Smooth muscle cell (in vitro differentiated cells): ENCODE data around the gene CDCA3. TPM values are rescaled to one million over a fixed set of nuclear protein-coding genes. Genes with fewer than 3 reads are reported as not detected.

ENCODE experiments used
- DNase-seq: peaks from one replicate; lab custom pipeline; 2025; ENCODE audit not compliant: unreplicated experiment; lab: John Stamatoyannopoulos, UW
- H2AFZ ChIP-seq: fragments of 200-600 bp; sonication (generic); 2 replicates; pipeline ENCODE4 v1.6.0; 2016; ENCODE audit warnings: antibody characterized with exemption, low read depth, mild to moderate bottlenecking
- H3F3A ChIP-seq: fragments of 200-600 bp; sonication (generic); 2 replicates; pipeline ENCODE4 v1.6.0; 2017; ENCODE audit warnings: antibody characterized with exemption, low read depth
- H3K27ac ChIP-seq: fragments of 200-600 bp; sonication (generic); 2 replicates; pipeline ENCODE4 v1.5.1; 2016; ENCODE audit warnings: low read depth, mild to moderate bottlenecking
- H3K27me3 ChIP-seq: fragments of 200-600 bp; sonication (generic); 2 replicates; pipeline ENCODE4 v1.6.1; 2016; ENCODE audit warnings: low read depth, mild to moderate bottlenecking
- H3K36me3 ChIP-seq: fragments of 200-600 bp; sonication (generic); 2 replicates; pipeline ENCODE4 v1.5.1; 2016; ENCODE audit warnings: low read depth
- H3K4me1 ChIP-seq: fragments of 200-600 bp; sonication (generic); 2 replicates; pipeline ENCODE4 v1.5.1; 2016; ENCODE audit warnings: low read depth
- H3K4me2 ChIP-seq: fragments of 200-600 bp; sonication (generic); 2 replicates; pipeline ENCODE4 v1.6.0; 2016; ENCODE audit warnings: mild to moderate bottlenecking
- H3K4me3 ChIP-seq: fragments of 200-600 bp; sonication (generic); 2 replicates; pipeline ENCODE4 v1.5.1; 2016; ENCODE audit warnings: mild to moderate bottlenecking
- H3K79me2 ChIP-seq: fragments of 200-600 bp; sonication (generic); 2 replicates; pipeline ENCODE4 v1.6.0; 2016; ENCODE audit warnings: low read depth, mild to moderate bottlenecking
- H3K9ac ChIP-seq: fragments of 200-600 bp; sonication (generic); 2 replicates; pipeline ENCODE4 v1.6.0; 2016; ENCODE audit warnings: low read depth
- H3K9me3 ChIP-seq: fragments of 200-600 bp; sonication (generic); replicated peaks from 2 replicates; pipeline ENCODE4 v1.5.1; 2016; ENCODE audit warnings: low read depth
- H4K20me1 ChIP-seq: fragments of 200-600 bp; sonication (generic); 2 replicates; pipeline ENCODE4 v1.6.0; 2016; ENCODE audit warnings: low read depth
- CTCF ChIP-seq: fragments of 200-600 bp; sonication (generic); IDR thresholded peaks from 2 replicates; pipeline ENCODE4 v1.5.1; 2017; ENCODE audit warnings: borderline replicate concordance, mild to moderate bottlenecking, antibody characterized with exemption; ENCODE audit not compliant: insufficient read depth, poor library complexity, severe bottlenecking
- WGBS: methylation state at CpG from one replicate; pipeline ENCODE4 v1.1.7; 2016; ENCODE audit warnings: low lambda C conversion rate; 5-methylcytosine and 5-hydroxymethylcytosine counted together
- polyA plus RNA-seq: library from polyadenylated mRNA; unstranded; fragments of >200 nt; fragmentation: Nextera tagmentation; extraction: Ambion mirVana; gene quantifications from 2 replicates; pipeline ENCODE4 v1.2.1, GENCODE V29; 2016
- total RNA-seq: library from RNA; depleted of rRNA; stranded (reverse); fragments of >200 nt; gene quantifications from 2 replicates; pipeline ENCODE4 v1.2.3, GENCODE V29; 2014

The CDCA3 gene
- total and polyA plus RNA-seq, 2 experiments from 2014 or later = 5.3 to 10.6 TPM

GRCh38 chr12:6824901-6825381, 26.1 kb downstream of the CDCA3 start:
- H3K9me3 ChIP-seq = no peaks in the 10 kb centered on the region
- H3F3A ChIP-seq = no peaks in the 10 kb centered on the region
- H3K79me2 ChIP-seq = peaks cover 10% of the 10 kb centered on the region
- WGBS = 31% methylated on average over 12 of the region's 12 CpGs
- H4K20me1 ChIP-seq = peaks cover 6% of the 10 kb centered on the region
- H3K27me3 ChIP-seq = peaks cover 5% of the 10 kb centered on the region
- peaks cover 30% of the 10 kb centered on the region for H3K4me1 ChIP-seq
- H2AFZ ChIP-seq = no peak overlapping the region
- no peak for DNase-seq
- TF ChIP-seq CTCF = no peak
- H3K27ac ChIP-seq = no peak overlapping the region
- H3K36me3 ChIP-seq = no peaks in the 10 kb centered on the region
- H3K4me2 ChIP-seq = peak overlapping the region; percentile 88
- peak overlapping the region; percentile 31 for H3K4me3 ChIP-seq
- H3K9ac ChIP-seq = no peak overlapping the region

GRCh38 chr12:6824085-6824775, 26.9 kb downstream of the CDCA3 start:
- H3F3A ChIP-seq = no peaks in the 10 kb centered on the region

GRCh38 chr12:6823182-6824084, 27.7 kb downstream of the CDCA3 start:
- no peak for DNase-seq
- H3F3A ChIP-seq = no peaks in the 10 kb centered on the region
- H2AFZ ChIP-seq = no peak overlapping the region
- peaks cover 34% of the 10 kb centered on the region for H3K4me1 ChIP-seq
- WGBS = 76% methylated on average over 12 of the region's 12 CpGs
- peaks cover 6% of the 10 kb centered on the region for H4K20me1 ChIP-seq
- peaks cover 5% of the 10 kb centered on the region for H3K79me2 ChIP-seq
- no peak overlapping the region for H3K27ac ChIP-seq
- H3K36me3 ChIP-seq = no peaks in the 10 kb centered on the region
- H3K27me3 ChIP-seq = peaks cover 5% of the 10 kb centered on the region
- H3K4me2 ChIP-seq = no peak overlapping the region
- no peak overlapping the region for H3K4me3 ChIP-seq
- H3K9me3 ChIP-seq = no peaks in the 10 kb centered on the region
- H3K9ac ChIP-seq = no peak overlapping the region
- TF ChIP-seq CTCF = no peak

More at GRCh38 chr12:6824085-6824775, 26.9 kb downstream of the CDCA3 start:
- Histone ChIP-seq H3K27ac (no peak overlapping the region), H3K27me3 (peaks cover 5% of the 10 kb centered on the region), H3K4me1 (peaks cover 33% of the 10 kb centered on the region), H3K4me3 (no peak overlapping the region), H3K9ac (no peak overlapping the region), H2AFZ (no peak overlapping the region), H4K20me1 (peaks cover 6% of the 10 kb centered on the region), H3K36me3 (no peaks in the 10 kb centered on the region), H3K79me2 (peaks cover 10% of the 10 kb centered on the region), H3K4me2 (peak overlapping the region; percentile 88), H3K9me3 (no peaks in the 10 kb centered on the region)
- no peak for TF ChIP-seq CTCF
- WGBS = 90% methylated on average over 37 of the region's 37 CpGs
- DNase-seq = no peak
